ENCODE measurements around the gene TNFAIP3. TPM values are rescaled to one million over a fixed set of nuclear protein-coding genes. Genes with fewer than 3 reads are reported as not detected.
A peak's percentile ranks its signal among the peaks of the same experiment; 100 is the strongest.

The TNFAIP3 gene
- total and polyA plus RNA-seq, 2 experiments from 2014 or later = 73.4 to 141 TPM

DNA sequence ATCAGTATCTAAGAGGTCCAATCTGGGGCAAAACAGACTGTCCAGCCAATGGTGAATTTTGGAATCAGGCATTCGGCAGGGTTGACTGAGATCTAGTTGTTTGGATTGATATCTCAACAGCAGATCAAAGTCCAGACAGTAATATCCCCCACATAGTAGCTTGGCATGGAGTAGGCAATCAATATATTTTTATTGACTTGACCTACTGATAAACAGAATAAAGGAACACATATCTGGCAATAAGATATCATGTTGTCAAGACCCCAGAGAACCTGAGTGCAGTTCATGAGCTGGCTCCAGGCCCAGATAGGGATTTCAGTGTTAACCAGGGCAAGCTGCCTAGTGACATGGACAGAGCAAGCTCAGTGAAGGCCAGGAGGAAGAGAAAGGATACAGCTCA is 34.4 kb downstream of the TNFAIP3 start:
- no peak overlapping the region for H2AFZ ChIP-seq
- H3K27ac ChIP-seq = no peak overlapping the region
- H3K4me2 ChIP-seq = no peak overlapping the region
- peak; percentile 14 for DNase-seq (ENCODE audit: low spot score)
- no peaks in the 10 kb centered on the region for H3K79me2 ChIP-seq
- H3K4me3 ChIP-seq = no peak overlapping the region
- no peaks in the 10 kb centered on the region for H4K20me1 ChIP-seq (ENCODE audit: insufficient read depth, poor library complexity, severe bottlenecking)
- peaks cover 16% of the 10 kb centered on the region for H3K4me1 ChIP-seq (ENCODE audit: insufficient read depth)
- no peaks in the 10 kb centered on the region for H3K36me3 ChIP-seq (replicated peaks; ENCODE audit: insufficient read depth, low read depth)
- H3K9me3 ChIP-seq (ENCODE audit: low read depth) = no peaks in the 10 kb centered on the region
- TF ChIP-seq EZH2phosphoT487 (IDR thresholded peaks at IDR 0.05; ENCODE audit: low read depth, severe bottlenecking, unreplicated experiment) = no peak
- no peak for TF ChIP-seq EZH2 (IDR thresholded peaks at IDR 0.05; ENCODE audit: borderline replicate concordance)
- TF ChIP-seq, protein P1, sequence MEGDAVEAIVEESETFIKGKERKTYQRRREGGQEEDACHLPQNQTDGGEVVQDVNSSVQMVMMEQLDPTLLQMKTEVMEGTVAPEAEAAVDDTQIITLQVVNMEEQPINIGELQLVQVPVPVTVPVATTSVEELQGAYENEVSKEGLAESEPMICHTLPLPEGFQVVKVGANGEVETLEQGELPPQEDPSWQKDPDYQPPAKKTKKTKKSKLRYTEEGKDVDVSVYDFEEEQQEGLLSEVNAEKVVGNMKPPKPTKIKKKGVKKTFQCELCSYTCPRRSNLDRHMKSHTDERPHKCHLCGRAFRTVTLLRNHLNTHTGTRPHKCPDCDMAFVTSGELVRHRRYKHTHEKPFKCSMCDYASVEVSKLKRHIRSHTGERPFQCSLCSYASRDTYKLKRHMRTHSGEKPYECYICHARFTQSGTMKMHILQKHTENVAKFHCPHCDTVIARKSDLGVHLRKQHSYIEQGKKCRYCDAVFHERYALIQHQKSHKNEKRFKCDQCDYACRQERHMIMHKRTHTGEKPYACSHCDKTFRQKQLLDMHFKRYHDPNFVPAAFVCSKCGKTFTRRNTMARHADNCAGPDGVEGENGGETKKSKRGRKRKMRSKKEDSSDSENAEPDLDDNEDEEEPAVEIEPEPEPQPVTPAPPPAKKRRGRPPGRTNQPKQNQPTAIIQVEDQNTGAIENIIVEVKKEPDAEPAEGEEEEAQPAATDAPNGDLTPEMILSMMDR (IDR thresholded peaks at IDR 0.05; ENCODE audit: poor library complexity) = no peak
- WGBS (ENCODE audit: low lambda C conversion rate, missing lambda C conversion rate) = 66% methylated on average over 1 of the region's 1 CpG
- no peaks in the 10 kb centered on the region for H3K27me3 ChIP-seq
- H3K9me2 ChIP-seq (replicated peaks; ENCODE audit: insufficient read depth) = no peaks in the 10 kb centered on the region

DNA sequence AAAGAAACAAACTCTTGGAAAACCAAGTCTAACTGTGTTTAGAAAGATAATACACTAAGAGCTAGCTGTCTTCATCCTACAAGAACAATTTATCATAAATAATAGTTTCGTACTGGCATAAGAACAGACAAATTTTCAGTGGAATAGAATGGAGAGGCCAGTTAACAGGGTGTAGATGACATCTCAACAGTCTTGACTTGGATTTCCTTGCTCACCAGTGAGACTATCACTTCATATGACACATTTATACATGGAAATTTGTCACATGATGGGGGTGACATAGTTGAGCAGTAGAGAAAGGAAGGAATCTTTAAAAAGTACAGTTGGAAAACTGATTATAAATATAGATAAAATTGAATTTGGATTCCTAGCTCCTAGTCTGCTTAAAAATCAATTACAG is 35.6 kb downstream of the TNFAIP3 start:
- Histone ChIP-seq H3K4me2 (no peak overlapping the region), H3K36me3 (replicated peaks; ENCODE audit: insufficient read depth, low read depth) (no peaks in the 10 kb centered on the region), H3K4me1 (ENCODE audit: insufficient read depth) (peaks cover 16% of the 10 kb centered on the region), H2AFZ (no peak overlapping the region), H3K9me3 (ENCODE audit: low read depth) (no peaks in the 10 kb centered on the region), H3K27me3 (no peaks in the 10 kb centered on the region), H3K79me2 (no peaks in the 10 kb centered on the region), H3K27ac (no peak overlapping the region), H3K4me3 (no peak overlapping the region), H3K9me2 (replicated peaks; ENCODE audit: insufficient read depth) (no peaks in the 10 kb centered on the region), H4K20me1 (ENCODE audit: insufficient read depth, poor library complexity, severe bottlenecking) (no peaks in the 10 kb centered on the region)
- TF ChIP-seq EZH2phosphoT487 (IDR thresholded peaks at IDR 0.05; ENCODE audit: low read depth, severe bottlenecking, unreplicated experiment) (no peak), EZH2 (IDR thresholded peaks at IDR 0.05; ENCODE audit: borderline replicate concordance) (no peak)
- TF ChIP-seq, protein P1 (IDR thresholded peaks at IDR 0.05; ENCODE audit: poor library complexity) = no peak
- WGBS (ENCODE audit: low lambda C conversion rate, missing lambda C conversion rate) = 78% methylated on average over 1 of the region's 1 CpG
- no peak for DNase-seq (ENCODE audit: low spot score)

DNA sequence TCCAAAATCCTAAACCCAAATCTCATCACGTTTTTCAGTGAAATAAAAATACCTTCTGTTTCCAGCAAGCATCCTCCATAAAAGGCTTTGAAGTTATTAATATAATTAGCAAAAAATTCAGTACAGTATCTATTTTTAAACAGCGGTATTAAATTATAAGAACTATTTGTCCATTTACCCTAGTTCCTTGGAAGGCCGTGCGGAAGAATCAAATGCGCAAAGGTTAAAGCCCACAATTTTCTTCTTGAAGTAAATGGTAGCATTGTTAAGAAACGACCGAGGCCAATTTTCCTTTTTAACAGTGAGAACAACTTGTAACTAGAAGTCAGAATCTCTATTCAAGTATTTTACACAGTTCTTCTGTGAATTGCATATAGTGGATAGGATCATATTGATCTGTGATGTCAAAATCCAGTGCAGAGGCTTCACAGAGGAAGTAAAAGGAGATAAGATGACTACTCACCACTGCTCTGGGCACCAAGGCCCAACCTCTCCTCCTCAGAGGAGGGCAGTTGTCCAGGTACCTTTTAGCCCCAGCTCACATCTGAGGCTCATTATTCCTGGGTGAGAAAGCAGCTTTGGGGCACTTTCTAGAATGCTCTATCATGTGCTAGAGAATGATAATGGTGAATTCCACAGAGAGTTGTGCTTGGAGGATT is 36.3 kb downstream of the TNFAIP3 start:
- no peak for DNase-seq (ENCODE audit: low spot score)
- no peaks in the 10 kb centered on the region for H3K9me3 ChIP-seq (ENCODE audit: low read depth)
- H3K4me2 ChIP-seq = no peak overlapping the region
- H2AFZ ChIP-seq = no peak overlapping the region
- no peak overlapping the region for H3K4me3 ChIP-seq
- WGBS (ENCODE audit: low lambda C conversion rate, missing lambda C conversion rate) = 93% methylated on average over 7 of the region's 7 CpGs
- H3K27me3 ChIP-seq = no peaks in the 10 kb centered on the region
- peaks cover 16% of the 10 kb centered on the region for H3K4me1 ChIP-seq (ENCODE audit: insufficient read depth)
- H3K79me2 ChIP-seq = no peaks in the 10 kb centered on the region
- no peaks in the 10 kb centered on the region for H3K36me3 ChIP-seq (replicated peaks; ENCODE audit: insufficient read depth, low read depth)
- no peaks in the 10 kb centered on the region for H3K9me2 ChIP-seq (replicated peaks; ENCODE audit: insufficient read depth)
- TF ChIP-seq EZH2phosphoT487 (IDR thresholded peaks at IDR 0.05; ENCODE audit: low read depth, severe bottlenecking, unreplicated experiment) (no peak), EZH2 (IDR thresholded peaks at IDR 0.05; ENCODE audit: borderline replicate concordance) (no peak)
- TF ChIP-seq, protein P1 (IDR thresholded peaks at IDR 0.05; ENCODE audit: poor library complexity) = no peak
- H3K27ac ChIP-seq = no peak overlapping the region
- H4K20me1 ChIP-seq (ENCODE audit: insufficient read depth, poor library complexity, severe bottlenecking) = no peaks in the 10 kb centered on the region

Measured in hepatocyte (in vitro differentiated cells).